Dermis blood vessel endothelial cell (primary cell): ENCODE measurements around the gene UVRAG. TPM values are rescaled to one million over a fixed set of nuclear protein-coding genes. Genes with fewer than 3 reads are reported as not detected.
A peak's percentile ranks its signal among the peaks of the same experiment; 100 is the strongest.
"Not testable (repeated sequence)": the region's sequence is repeated elsewhere in the genome, so short reads cannot be mapped to it uniquely, and the experiment has no call there.

ENCODE experiments used
- DNase-seq: peaks from one replicate; pipeline ENCODE4 v3.0.0; 2010
- total RNA-seq: library from RNA; depleted of rRNA; stranded (reverse); fragments of >200 nt; gene quantifications from 2 replicates; pipeline ENCODE4 v1.2.3, GENCODE V29; 2014

Gene UVRAG
- total RNA-seq, 1 donor from 2014 or later: 98.2 TPM

- DNase-seq: peak; percentile 26
These were observed 35.8 kb downstream of the UVRAG start for GRCh38 chr11:75850787-75851186.

- DNase-seq: peak; percentile 32
These were observed 36.2 kb downstream of the UVRAG start for GRCh38 chr11:75851203-75851602.

GRCh38 chr11:75852406-75853017, 37.5 kb downstream of the UVRAG start:
- DNase-seq: peak; percentile 29

- DNase-seq: not testable (repeated sequence)
These were observed 38.6 kb downstream of the UVRAG start for GRCh38 chr11:75853563-75853962.

- no peak for DNase-seq
These were observed 39.0 kb downstream of the UVRAG start for GRCh38 chr11:75853971-75854370.

GRCh38 chr11:75855206-75855605, 40.2 kb downstream of the UVRAG start:
- DNase-seq: no peak

GRCh38 chr11:75856912-75857311, 41.9 kb downstream of the UVRAG start:
- DNase-seq: no peak

- DNase-seq: no peak
These were observed 43.0 kb downstream of the UVRAG start for GRCh38 chr11:75858042-75858441.

GRCh38 chr11:75858613-75859012, 43.6 kb downstream of the UVRAG start:
- DNase-seq: no peak

- no peak for DNase-seq
These were observed 44.6 kb downstream of the UVRAG start for GRCh38 chr11:75859614-75860013.

- DNase-seq: no peak
These were observed 47.4 kb downstream of the UVRAG start for GRCh38 chr11:75862437-75862836.

- peak; percentile 79 for DNase-seq
These were observed 52.9 kb downstream of the UVRAG start for GRCh38 chr11:75867778-75868374.

GRCh38 chr11:75868990-75869389, 54.0 kb downstream of the UVRAG start:
- peak; percentile 39 for DNase-seq

- no peak for DNase-seq
These were observed 54.8 kb downstream of the UVRAG start for GRCh38 chr11:75869661-75870455.

- DNase-seq: no peak
These were observed 57.9 kb downstream of the UVRAG start for GRCh38 chr11:75872887-75873416.

GRCh38 chr11:75873417-75874221, 58.6 kb downstream of the UVRAG start:
- DNase-seq: no peak

GRCh38 chr11:75874684-75875341, 59.8 kb downstream of the UVRAG start:
- DNase-seq: no peak

GRCh38 chr11:75877327-75877726, 62.3 kb downstream of the UVRAG start:
- DNase-seq: not testable (repeated sequence)

- DNase-seq: not testable (repeated sequence)
These were observed 62.9 kb downstream of the UVRAG start for GRCh38 chr11:75877931-75878330.

GRCh38 chr11:75878933-75879332, 63.9 kb downstream of the UVRAG start:
- no peak for DNase-seq

GRCh38 chr11:75879737-75880136, 64.7 kb downstream of the UVRAG start:
- DNase-seq: no peak

- not testable (repeated sequence) for DNase-seq
These were observed 65.3 kb downstream of the UVRAG start for GRCh38 chr11:75880343-75880742.
